H9 (cell line): ENCODE results near the gene SLC35B2. TPM values are rescaled to one million over a fixed set of nuclear protein-coding genes. Genes with fewer than 3 reads are reported as not detected.

Experiments
- DNase-seq: peaks from one replicate; pipeline ENCODE4 v3.0.0-alpha.2; 2017
- H2AFZ ChIP-seq: one replicate; pipeline ENCODE4 v1.6.1; 2013; ENCODE audit warnings: mild to moderate bottlenecking, low read length, control low read depth, moderate library complexity
- H2AK5ac ChIP-seq: 2 replicates; pipeline ENCODE4 v1.6.1; 2013; ENCODE audit warnings: low read length, control low read depth, mixed read lengths; ENCODE audit not compliant: insufficient read length
- H2BK120ac ChIP-seq: one replicate; pipeline ENCODE4 v1.6.1; 2013; ENCODE audit warnings: low read depth, mild to moderate bottlenecking, low read length, control low read depth, inconsistent platforms; ENCODE audit not compliant: poor library complexity, severe bottlenecking
- H2BK12ac ChIP-seq: 2 replicates; pipeline ENCODE4 v1.6.1; 2013; ENCODE audit warnings: low read length, control low read depth, mixed read lengths, low read depth; ENCODE audit not compliant: insufficient read length
- H2BK15ac ChIP-seq: 2 replicates; pipeline ENCODE4 v1.6.1; 2013; ENCODE audit warnings: low read depth, low read length, control low read depth
- H2BK20ac ChIP-seq: one replicate; pipeline ENCODE4 v1.6.1; 2013; ENCODE audit warnings: low read depth, mild to moderate bottlenecking, low read length, control low read depth, inconsistent platforms; ENCODE audit not compliant: poor library complexity, severe bottlenecking
- H2BK5ac ChIP-seq: 2 replicates; pipeline ENCODE4 v1.6.1; 2013; ENCODE audit warnings: low read length, control low read depth, mixed read lengths; ENCODE audit not compliant: insufficient read length
- H3K14ac ChIP-seq: 2 replicates; pipeline ENCODE4 v1.6.1; 2013; ENCODE audit warnings: low read length, control low read depth; ENCODE audit not compliant: insufficient read depth
- H3K18ac ChIP-seq: 2 replicates; pipeline ENCODE4 v1.6.1; 2013; ENCODE audit warnings: low read depth, mild to moderate bottlenecking, mixed read lengths, low read length, control low read depth; ENCODE audit not compliant: insufficient read length
- H3K23ac ChIP-seq: 2 replicates; pipeline ENCODE4 v1.6.1; 2013; ENCODE audit warnings: low read length, control low read depth, mixed read lengths, low read depth; ENCODE audit not compliant: insufficient read length
- H3K23me2 ChIP-seq: 2 replicates; pipeline ENCODE4 v1.6.1; 2013; ENCODE audit warnings: low read depth, mild to moderate bottlenecking, mixed read lengths, low read length, control low read depth; ENCODE audit not compliant: insufficient read length, poor library complexity, severe bottlenecking
- H3K27ac ChIP-seq: 2 replicates; pipeline ENCODE4 v1.5.1; 2013; ENCODE audit warnings: low read length, control low read depth, mixed read lengths, low read depth; ENCODE audit not compliant: insufficient read length
- H3K27me3 ChIP-seq: 2 replicates; pipeline ENCODE4 v1.6.1; 2013; ENCODE audit warnings: low read length, control low read depth, inconsistent platforms; ENCODE audit not compliant: insufficient read depth
- H3K4ac ChIP-seq: 2 replicates; pipeline ENCODE4 v1.6.1; 2013; ENCODE audit warnings: low read depth, mild to moderate bottlenecking, control low read depth, inconsistent platforms, low read length, moderate library complexity
- H3K4me1 ChIP-seq: 2 replicates; pipeline ENCODE4 v1.6.1; 2013; ENCODE audit warnings: low read length, control low read depth, inconsistent platforms; ENCODE audit not compliant: insufficient read depth
- H3K4me2 ChIP-seq: 2 replicates; pipeline ENCODE4 v1.6.1; 2013; ENCODE audit warnings: low read length, control low read depth, mixed read lengths; ENCODE audit not compliant: insufficient read length, insufficient read depth
- H3K56ac ChIP-seq: 2 replicates; pipeline ENCODE4 v1.6.1; 2013; ENCODE audit warnings: low read depth, mild to moderate bottlenecking, mixed read lengths, low read length, control low read depth; ENCODE audit not compliant: insufficient read length
- H3K79me1 ChIP-seq: 2 replicates; pipeline ENCODE4 v1.6.1; 2013; ENCODE audit warnings: low read depth, mild to moderate bottlenecking, moderate library complexity, low read length, control low read depth, inconsistent platforms; ENCODE audit not compliant: insufficient read depth, poor library complexity, severe bottlenecking
- H3K79me2 ChIP-seq: 2 replicates; pipeline ENCODE4 v1.6.1; 2013; ENCODE audit warnings: low read length, control low read depth, inconsistent platforms; ENCODE audit not compliant: insufficient read depth
- H3K9ac ChIP-seq: 2 replicates; pipeline ENCODE4 v1.6.1; 2013; ENCODE audit warnings: low read length, control low read depth, mixed read lengths; ENCODE audit not compliant: insufficient read length; ENCODE audit errors: extremely low read depth
- H3K9me3 ChIP-seq: one replicate; pipeline ENCODE4 v1.6.1; 2013; ENCODE audit warnings: low read depth, low read length, inconsistent platforms; ENCODE audit not compliant: control insufficient read depth
- H3T11ph ChIP-seq: one replicate; pipeline ENCODE4 v1.6.1; 2013; ENCODE audit warnings: mild to moderate bottlenecking, low read length, control low read depth, inconsistent platforms
- H4K20me1 ChIP-seq: one replicate; pipeline ENCODE4 v1.6.1; 2013; ENCODE audit not compliant: control insufficient read depth, insufficient read length, insufficient read depth
- H4K5ac ChIP-seq: 2 replicates; pipeline ENCODE4 v1.6.1; 2013; ENCODE audit warnings: low read depth, mild to moderate bottlenecking, mixed read lengths, low read length, control low read depth; ENCODE audit not compliant: insufficient read length
- H4K8ac ChIP-seq: replicated peaks from 2 replicates; pipeline ENCODE4 v1.6.1; 2013; ENCODE audit warnings: low read length, control low read depth, mixed read lengths, low read depth; ENCODE audit not compliant: insufficient read length
- H4K91ac ChIP-seq: 2 replicates; pipeline ENCODE4 v1.6.1; 2013; ENCODE audit warnings: low read depth, mild to moderate bottlenecking, moderate library complexity, mixed read lengths, low read length, control low read depth; ENCODE audit not compliant: insufficient read length
- H3K27ac Mint-ChIP-seq, 3 experiments: 2 replicates in 2 of 3; 3 replicates in 1 of 3; pipeline ENCODE4 v1.8.0; 2020 to 2021; ENCODE audit warnings: mixed read lengths in 3 of 3, mild to moderate bottlenecking in 1 of 3, moderate library complexity in 1 of 3
- H3K27me3 Mint-ChIP-seq: 2 replicates; pipeline ENCODE4 v1.8.0; 2021; ENCODE audit warnings: low read depth, mild to moderate bottlenecking, moderate library complexity, mixed read lengths
- H3K36me3 Mint-ChIP-seq, 3 experiments: 2 replicates in 2 of 3; 3 replicates in 1 of 3; pipeline ENCODE4 v1.8.0; 2020 to 2021; ENCODE audit warnings: low read depth in 3 of 3, mixed read lengths in 3 of 3; ENCODE audit not compliant: insufficient read depth in 1 of 3
- H3K4me1 Mint-ChIP-seq, 2 experiments: 2 replicates each; pipeline ENCODE4 v1.8.0; 2020; ENCODE audit warnings: mixed read lengths in 2 of 2
- H3K4me3 Mint-ChIP-seq, 2 experiments: 2 replicates in 1 of 2; 3 replicates in 1 of 2; pipeline ENCODE4 v1.8.0; 2020 to 2021; ENCODE audit warnings: mild to moderate bottlenecking in 2 of 2, mixed read lengths in 2 of 2, moderate library complexity in 1 of 2
- H3K9me3 Mint-ChIP-seq, 2 experiments: 2 replicates in 1 of 2; 3 replicates in 1 of 2; pipeline ENCODE4 v1.8.0; 2020; ENCODE audit warnings: mild to moderate bottlenecking in 2 of 2, mixed read lengths in 2 of 2, moderate library complexity in 1 of 2
- CTCF ChIP-seq: fragments of 200-600 bp; sonication (generic); conservative IDR thresholded peaks from 3 replicates; pipeline ENCODE4 v1.8.0; 2021; ENCODE audit warnings: antibody characterized with exemption, mild to moderate bottlenecking
- WGBS: extraction: QIAGEN DNeasy Blood & Tissue Kit; methylation state at CpG from one replicate; pipeline ENCODE4 v1.1.7; 2013; ENCODE audit warnings: missing lambda C conversion rate, low lambda C conversion rate, mixed read lengths; ENCODE audit not compliant: insufficient read length; ENCODE audit errors: extremely low coverage; 5-methylcytosine and 5-hydroxymethylcytosine counted together
- total RNA-seq: library from RNA; stranded (reverse); gene quantifications from 2 replicates; pipeline ENCODE4 v1.2.1, GENCODE V29; 2021

Gene SLC35B2
- total RNA-seq, 1 experiment from 2014 or later, result 34.5 TPM

DNA sequence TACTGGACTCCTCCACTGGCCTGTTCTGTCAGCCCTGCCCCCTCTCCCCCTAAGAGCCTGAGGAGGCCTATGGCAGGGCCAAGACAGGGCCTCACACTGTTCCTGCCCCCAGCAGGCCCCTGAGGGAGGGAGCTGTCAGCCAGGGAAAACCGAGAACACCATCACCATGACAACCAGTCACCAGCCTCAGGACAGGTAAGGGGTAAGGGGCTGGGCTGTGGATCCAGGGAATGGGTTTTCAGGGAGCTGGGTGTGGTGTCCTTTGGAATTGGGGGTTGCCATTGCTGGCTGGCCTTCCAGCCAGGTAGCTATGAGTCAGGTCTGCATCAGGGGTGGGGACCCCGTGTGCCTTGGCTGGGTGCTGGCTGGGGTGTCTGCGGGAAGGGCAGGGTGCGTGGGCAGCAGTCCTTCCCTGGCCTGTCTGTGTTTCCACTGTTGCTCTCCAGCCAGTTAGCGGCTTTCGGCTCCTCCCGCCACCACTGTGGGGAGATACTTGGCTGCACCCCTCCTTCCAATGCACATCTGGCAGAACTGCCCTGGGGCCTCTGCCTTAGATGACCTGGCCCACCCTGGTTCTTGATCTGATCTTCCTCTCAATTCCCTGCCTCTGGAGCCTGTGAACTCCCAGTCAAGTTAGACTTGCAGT lies 30.1 kb downstream of the SLC35B2 start:
- H2BK120ac ChIP-seq, result no peak overlapping the region
- no peak overlapping the region for H2AFZ ChIP-seq
- WGBS, result no CpG with 5 or more reads among the region's 7 CpGs
- peaks cover 17% of the 10 kb centered on the region; the same call in 1 of the 2 replicates for H3K79me2 ChIP-seq
- H4K91ac ChIP-seq, result no peak overlapping the region
- Mint-ChIP-seq H3K27me3 (peaks cover 1% of the 10 kb centered on the region; the same call in 1 of the 2 replicates), H3K36me3 (peaks cover 40 to 49% (median 41%) of the 10 kb centered on the region in 3 experiments), H3K9me3 (no peaks in the 10 kb centered on the region; a peak in 1 of 5 replicates), H3K27ac (peak overlapping the region in 2 of 3 experiments; percentile 46 to 51; a peak in 2 of 7 replicates), H3K4me1 (peaks cover 35 to 45% of the 10 kb centered on the region in 2 experiments), H3K4me3 (no peak overlapping the region)
- no peak overlapping the region for H3K23ac ChIP-seq
- no peak for DNase-seq
- H3K79me1 ChIP-seq, result peaks cover 17% of the 10 kb centered on the region
- no peaks in the 10 kb centered on the region for H3K9me3 ChIP-seq
- peaks cover 2% of the 10 kb centered on the region for H4K20me1 ChIP-seq
- no peak overlapping the region for H2BK15ac ChIP-seq
- H3K4ac ChIP-seq, result no peak overlapping the region
- H3K23me2 ChIP-seq, result peaks cover 14% of the 10 kb centered on the region
- H3K9ac ChIP-seq, result no peak overlapping the region
- no peak for TF ChIP-seq CTCF
- H3K27me3 ChIP-seq, result no peaks in the 10 kb centered on the region
- no peak overlapping the region for H2AK5ac ChIP-seq
- no peak overlapping the region for H2BK20ac ChIP-seq
- no peak overlapping the region for H3K56ac ChIP-seq
- no peak overlapping the region for H3T11ph ChIP-seq
- no peak overlapping the region for H2BK5ac ChIP-seq
- no peak overlapping the region for H4K5ac ChIP-seq
- no peak overlapping the region for H4K8ac ChIP-seq
- H3K18ac ChIP-seq, result no peak overlapping the region
- H3K27ac ChIP-seq, result no peak overlapping the region
- no peak overlapping the region for H2BK12ac ChIP-seq
- no peak overlapping the region for H3K4me2 ChIP-seq
- H3K4me1 ChIP-seq, result peaks cover 11% of the 10 kb centered on the region; the same call in 1 of the 2 replicates
- no peak overlapping the region; the same call in 1 of the 2 replicates for H3K14ac ChIP-seq
